DOHH2 (cell line): ENCODE results near the gene CNBP.

ENCODE experiments used
- H3F3A ChIP-seq: fragments of 200-600 bp; sonication (generic), shearing (Covaris generic); 2 replicates; pipeline ENCODE4 v1.6.0; 2016; ENCODE audit warnings: antibody characterized with exemption, mild to moderate bottlenecking; ENCODE audit not compliant: control insufficient read depth, insufficient read depth
- H3K27ac ChIP-seq: fragments of 200-600 bp; sonication (generic); 2 replicates; pipeline ENCODE4 v1.5.1; 2014; ENCODE audit warnings: low read depth, mild to moderate bottlenecking, low read length, moderate library complexity
- H3K27me3 ChIP-seq: fragments of 200-600 bp; sonication (generic); 2 replicates; pipeline ENCODE4 v1.6.1; 2014; ENCODE audit warnings: mild to moderate bottlenecking, low read length, mixed read lengths; ENCODE audit not compliant: control insufficient read depth
- H3K36me3 ChIP-seq: fragments of 200-600 bp; sonication (generic); 2 replicates; pipeline ENCODE4 v1.6.1; 2014; ENCODE audit warnings: mild to moderate bottlenecking, low read length, moderate library complexity, mixed read lengths; ENCODE audit not compliant: control insufficient read depth
- H3K4me1 ChIP-seq: fragments of 200-600 bp; sonication (generic); 2 replicates; pipeline ENCODE4 v1.6.1; 2014; ENCODE audit warnings: mild to moderate bottlenecking, low read length, mixed read lengths; ENCODE audit not compliant: control insufficient read depth
- H3K4me2 ChIP-seq: fragments of 200-600 bp; sonication (generic); 2 replicates; pipeline ENCODE4 v1.6.0; 2014; ENCODE audit warnings: mild to moderate bottlenecking, low read length, moderate library complexity
- H3K4me3 ChIP-seq: fragments of 200-600 bp; sonication (generic); 2 replicates; pipeline ENCODE4 v1.5.1; 2014; ENCODE audit warnings: mild to moderate bottlenecking, low read length, mixed read lengths
- H3K79me2 ChIP-seq: fragments of 200-600 bp; sonication (generic); 2 replicates; pipeline ENCODE4 v1.6.1; 2014; ENCODE audit warnings: mild to moderate bottlenecking, low read length, mixed read lengths; ENCODE audit not compliant: control insufficient read depth
- H3K9me2 ChIP-seq: fragments of 200-600 bp; sonication (generic); replicated peaks from 2 replicates; pipeline ENCODE4 v1.6.1; 2014; ENCODE audit warnings: mild to moderate bottlenecking, low read length, mixed read lengths; ENCODE audit not compliant: control insufficient read depth
- H3K9me3 ChIP-seq: fragments of 200-600 bp; sonication (generic); 2 replicates; pipeline ENCODE4 v1.6.1; 2014; ENCODE audit warnings: antibody characterized with exemption, low read length, mixed read lengths; ENCODE audit not compliant: control insufficient read depth, insufficient read depth
- H4K20me1 ChIP-seq: fragments of 200-600 bp; sonication (generic); 2 replicates; pipeline ENCODE4 v1.6.0; 2014; ENCODE audit warnings: low read depth, mild to moderate bottlenecking, antibody characterized with exemption, low read length, moderate library complexity; ENCODE audit not compliant: control insufficient read depth, insufficient read depth
- EZH2phosphoT487 ChIP-seq: fragments of 200-600 bp; sonication (generic); IDR thresholded peaks from 2 replicates; pipeline ENCODE4 v1.6.1; 2017; ENCODE audit warnings: borderline replicate concordance, mild to moderate bottlenecking, antibody characterized with exemption, low read length, moderate library complexity, mixed read lengths
- TF ChIP-seq, protein P1 (sequence below): fragments of 200-600 bp; sonication (generic); IDR thresholded peaks from one replicate; pipeline ENCODE4 v1.5.1; 2014; ENCODE audit warnings: antibody characterized with exemption, mild to moderate bottlenecking, low read depth, low read length; ENCODE audit not compliant: poor library complexity, severe bottlenecking

CNBP gene

DNA sequence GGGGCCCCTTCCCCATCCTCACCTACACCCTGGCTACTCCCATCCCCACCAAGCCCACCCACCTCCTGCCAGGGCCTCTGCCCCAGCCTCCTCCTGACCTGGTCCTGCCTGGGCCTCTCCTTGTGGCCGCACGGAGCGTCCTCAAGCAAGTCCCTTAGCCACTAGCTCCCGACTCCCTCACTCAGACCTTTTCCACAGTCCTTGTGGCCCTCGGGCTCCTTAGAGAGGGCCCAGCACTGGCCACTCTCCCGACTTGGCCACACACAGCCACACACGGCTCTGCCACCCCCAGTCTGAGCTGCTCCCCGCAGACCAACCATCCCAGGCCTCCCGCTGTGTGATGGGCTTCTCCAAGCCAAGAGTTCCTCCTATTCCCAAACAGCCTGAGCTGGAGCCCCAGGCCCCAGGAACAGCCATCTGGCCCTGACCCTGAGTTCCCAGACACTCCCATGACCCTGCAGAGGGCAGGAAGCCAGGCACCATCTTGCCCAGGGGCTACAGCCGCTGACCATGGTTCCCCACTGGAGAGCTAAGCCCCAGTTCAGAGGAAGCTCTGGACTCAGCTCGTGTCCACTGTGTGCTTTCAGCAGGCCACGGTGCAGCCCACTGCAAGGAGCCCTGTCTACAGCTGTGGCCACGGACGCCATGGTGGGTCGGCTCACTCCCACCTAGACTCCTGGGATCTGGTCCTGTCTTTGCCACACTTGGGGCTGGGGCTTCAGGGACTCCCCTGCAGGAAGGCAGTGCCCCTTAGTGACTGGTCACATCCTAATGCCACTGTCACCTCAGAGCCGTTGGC is 55.1 kb downstream of the CNBP start:
- Histone ChIP-seq H4K20me1 (peaks cover 2% of the 10 kb centered on the region; the same call in 1 of the 2 replicates), H3K27me3 (no peaks in the 10 kb centered on the region), H3K36me3 (peaks cover 44% of the 10 kb centered on the region), H3K4me3 (no peak overlapping the region), H3K9me3 (no peaks in the 10 kb centered on the region), H3K27ac (no peak overlapping the region), H3K9me2 (no peaks in the 10 kb centered on the region), H3K79me2 (no peaks in the 10 kb centered on the region), H3K4me2 (no peak overlapping the region), H3F3A (peaks cover 4% of the 10 kb centered on the region), H3K4me1 (peaks cover 4% of the 10 kb centered on the region)
- no peak for TF ChIP-seq EZH2phosphoT487

DNA sequence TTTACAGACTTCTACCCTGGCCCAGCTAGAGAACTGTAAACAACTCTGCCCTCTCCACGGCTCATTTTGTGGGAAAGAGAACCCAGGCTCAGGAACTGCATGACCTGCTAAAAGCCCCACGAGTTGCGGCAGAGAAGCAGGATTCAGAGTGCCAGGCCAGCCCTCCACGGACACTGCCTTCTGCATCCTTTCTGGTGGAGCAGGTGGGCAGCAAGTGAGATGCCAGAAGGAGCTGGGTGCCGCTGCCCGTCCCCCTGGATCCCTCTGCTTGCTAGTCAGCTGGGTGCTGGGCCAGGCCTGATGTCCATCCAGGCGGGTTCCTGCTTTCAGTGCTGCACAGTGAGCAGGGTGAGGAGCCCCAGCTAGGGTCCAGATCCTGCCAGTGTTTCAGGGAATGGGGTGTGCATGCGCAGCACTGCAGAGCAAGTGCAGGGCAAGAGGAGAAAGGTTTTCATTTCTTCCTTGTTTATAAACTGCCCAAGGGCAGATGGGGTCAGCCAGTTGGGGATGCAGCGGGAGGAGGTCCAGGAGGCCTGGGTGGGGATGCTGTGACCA is 56.9 kb downstream of the CNBP start:
- peaks cover 5% of the 10 kb centered on the region; the same call in 1 of the 2 replicates for H4K20me1 ChIP-seq
- H3K9me3 ChIP-seq, result no peaks in the 10 kb centered on the region
- no peak overlapping the region for H3K4me2 ChIP-seq
- TF ChIP-seq, protein P1, sequence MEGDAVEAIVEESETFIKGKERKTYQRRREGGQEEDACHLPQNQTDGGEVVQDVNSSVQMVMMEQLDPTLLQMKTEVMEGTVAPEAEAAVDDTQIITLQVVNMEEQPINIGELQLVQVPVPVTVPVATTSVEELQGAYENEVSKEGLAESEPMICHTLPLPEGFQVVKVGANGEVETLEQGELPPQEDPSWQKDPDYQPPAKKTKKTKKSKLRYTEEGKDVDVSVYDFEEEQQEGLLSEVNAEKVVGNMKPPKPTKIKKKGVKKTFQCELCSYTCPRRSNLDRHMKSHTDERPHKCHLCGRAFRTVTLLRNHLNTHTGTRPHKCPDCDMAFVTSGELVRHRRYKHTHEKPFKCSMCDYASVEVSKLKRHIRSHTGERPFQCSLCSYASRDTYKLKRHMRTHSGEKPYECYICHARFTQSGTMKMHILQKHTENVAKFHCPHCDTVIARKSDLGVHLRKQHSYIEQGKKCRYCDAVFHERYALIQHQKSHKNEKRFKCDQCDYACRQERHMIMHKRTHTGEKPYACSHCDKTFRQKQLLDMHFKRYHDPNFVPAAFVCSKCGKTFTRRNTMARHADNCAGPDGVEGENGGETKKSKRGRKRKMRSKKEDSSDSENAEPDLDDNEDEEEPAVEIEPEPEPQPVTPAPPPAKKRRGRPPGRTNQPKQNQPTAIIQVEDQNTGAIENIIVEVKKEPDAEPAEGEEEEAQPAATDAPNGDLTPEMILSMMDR, result no peak
- TF ChIP-seq EZH2phosphoT487, result no peak
- H3K27me3 ChIP-seq, result no peaks in the 10 kb centered on the region
- no peak overlapping the region for H3K27ac ChIP-seq
- H3K4me1 ChIP-seq, result peaks cover 19% of the 10 kb centered on the region
- H3F3A ChIP-seq, result peaks cover 10% of the 10 kb centered on the region
- no peaks in the 10 kb centered on the region for H3K79me2 ChIP-seq
- H3K4me3 ChIP-seq, result no peak overlapping the region
- H3K36me3 ChIP-seq, result peaks cover 28% of the 10 kb centered on the region
- no peaks in the 10 kb centered on the region for H3K9me2 ChIP-seq

DNA sequence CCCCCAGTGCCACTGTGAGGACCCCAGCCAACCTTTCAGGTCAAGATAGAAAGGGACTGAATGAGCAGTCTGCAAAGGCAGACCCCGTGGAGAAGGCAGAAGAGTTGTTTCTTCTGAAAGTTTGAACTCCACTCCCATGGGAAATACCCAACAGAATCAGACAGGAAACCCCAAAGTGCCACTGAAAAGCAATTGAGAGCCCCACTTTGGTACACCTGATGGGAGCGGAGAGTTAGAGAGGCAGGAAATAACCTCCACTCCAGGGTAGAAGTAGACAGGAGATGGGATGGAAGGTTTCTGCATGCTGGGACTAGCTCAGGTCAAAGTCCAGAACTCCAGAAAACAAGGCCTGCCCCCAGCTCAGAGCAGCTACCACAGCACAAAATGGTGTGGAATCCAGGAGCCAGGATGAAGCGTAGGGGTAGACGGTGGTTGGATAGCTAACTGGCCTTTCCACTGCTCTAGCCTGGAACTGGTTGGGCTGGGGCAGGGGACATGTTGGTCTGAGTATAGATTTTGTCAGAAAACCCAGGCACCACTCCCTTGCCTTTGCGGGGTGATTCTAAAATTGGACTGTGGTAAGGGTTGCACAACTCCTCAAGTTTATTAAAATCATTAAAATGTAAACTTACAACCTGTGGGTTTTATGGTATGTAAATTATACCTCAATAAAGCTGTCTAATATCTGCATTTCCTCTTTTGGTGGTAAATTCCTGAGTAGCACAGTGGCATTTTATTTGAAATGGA is 60.2 kb downstream of the CNBP start:
- H3K79me2 ChIP-seq, result peaks cover 5% of the 10 kb centered on the region; the same call in 1 of the 2 replicates
- peaks cover 5% of the 10 kb centered on the region; the same call in 1 of the 2 replicates for H4K20me1 ChIP-seq
- peaks cover 33% of the 10 kb centered on the region for H3K4me1 ChIP-seq
- H3K4me3 ChIP-seq, result no peak overlapping the region
- no peaks in the 10 kb centered on the region for H3K27me3 ChIP-seq
- no peak overlapping the region for H3K27ac ChIP-seq
- TF ChIP-seq EZH2phosphoT487, result no peak
- TF ChIP-seq, protein P1, result no peak
- H3K36me3 ChIP-seq, result peaks cover 2% of the 10 kb centered on the region; the same call in 1 of the 2 replicates
- peaks cover 17% of the 10 kb centered on the region for H3F3A ChIP-seq
- no peaks in the 10 kb centered on the region for H3K9me2 ChIP-seq
- no peaks in the 10 kb centered on the region for H3K9me3 ChIP-seq
- H3K4me2 ChIP-seq, result peak overlapping the region; percentile 42
